T47D (cell line): ENCODE data around the gene OLFM1.

Experiments
- DNase-seq, 2 experiments: peaks; one replicate each; pipeline versions ENCODE4 v3.0.0 to v3.0.0-alpha.2; 2011 to 2012; ENCODE audit warnings: low read depth in 1 of 2, low spot score in 1 of 2
- JUND ChIP-seq: IDR thresholded peaks from 2 replicates; pipeline ENCODE4 v1.6.1; 2012; ENCODE audit warnings: low read depth
- in situ Hi-C: cut with HindIII; loops from 2 replicates; pipeline ENCODE4 v1.10.0; 2016; ENCODE audit warnings: low sequenced_read_pairs, low pct_unique_long_range_greater_than_20kb

OLFM1 gene

DNA sequence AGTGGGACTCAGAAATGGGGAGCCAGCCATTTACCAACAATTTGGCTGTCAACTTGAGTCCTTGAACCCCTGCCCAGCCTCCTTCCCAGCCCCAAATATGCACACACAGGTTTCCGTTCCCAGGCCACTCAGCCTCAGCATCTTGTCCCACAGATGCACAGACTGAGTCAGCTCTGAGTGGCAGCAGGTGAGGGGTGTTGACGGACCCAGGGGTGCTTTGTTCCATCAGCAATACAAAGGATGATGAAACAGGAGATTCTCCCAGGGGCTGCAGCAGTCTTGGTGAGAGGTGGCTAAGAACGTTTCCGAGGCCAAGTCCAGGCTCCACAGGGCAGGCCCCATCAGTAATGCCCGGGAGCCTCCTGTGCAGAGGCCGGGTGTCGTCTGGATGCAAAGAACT, 4.9 kb upstream of the OLFM1 start:
- in situ Hi-C loops: loop anchor here (25.0 kb wide), 1 partner anchor 330 kb away; no protein-coding TSS in a partner anchor
- no peak for DNase-seq
- TF ChIP-seq JUND: no peak

GRCh38 chr9:135083241-135083810, 4.1 kb upstream of the OLFM1 start:
- DNase-seq: no peak
- in situ Hi-C loops: loop anchor here (25.0 kb wide), 1 partner anchor 329 kb away; no protein-coding TSS in a partner anchor

GRCh38 chr9:135083831-135084230, 3.6 kb upstream of the OLFM1 start:
- no peak for TF ChIP-seq JUND
- DNase-seq: peak in 1 of 2 experiments; percentile 38
- in situ Hi-C loops: loop anchor here (25.0 kb wide), 1 partner anchor 328 kb away; no protein-coding TSS in a partner anchor

More at GRCh38 chr9:135083241-135083810, 4.1 kb upstream of the OLFM1 start:
- TF ChIP-seq JUND: no peak

DNA sequence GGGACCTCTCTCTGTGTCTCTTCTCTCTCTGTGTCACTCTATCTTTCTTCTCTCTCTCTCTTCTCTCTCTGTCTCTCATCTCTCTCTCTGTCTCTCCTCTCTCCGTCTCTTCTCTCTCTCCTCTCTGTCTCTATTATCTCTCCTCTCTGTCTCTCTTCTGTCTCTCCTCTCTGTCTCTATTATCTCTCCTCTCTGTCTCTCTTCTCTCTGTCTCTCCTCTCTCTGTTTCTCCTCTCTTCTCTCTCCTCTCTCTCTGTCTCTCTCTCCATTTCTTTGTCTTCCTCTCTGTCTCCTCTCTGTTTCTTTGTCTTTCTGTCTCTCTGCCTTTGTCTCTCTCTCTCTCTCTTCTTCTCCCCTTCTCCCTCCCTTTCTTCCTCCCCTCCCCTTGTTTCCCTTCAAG, 3.2 kb upstream of the OLFM1 start:
- in situ Hi-C loops: loop anchor here (25.0 kb wide), 1 partner anchor 328 kb away; no protein-coding TSS in a partner anchor
- no peak for DNase-seq
- TF ChIP-seq JUND: no peak

- TF ChIP-seq JUND: no peak
- DNase-seq: no peak
- in situ Hi-C loops: loop anchor here (25.0 kb wide), 1 partner anchor 327 kb away; no protein-coding TSS in a partner anchor
Observed at GRCh38 chr9:135084881-135085760, 2.3 kb upstream of the OLFM1 start.

- no peak for TF ChIP-seq JUND
- DNase-seq: peak; percentile 90 to 93
- in situ Hi-C loops: loop anchor here (25.0 kb wide), 1 partner anchor 326 kb away; no protein-coding TSS in a partner anchor
Observed at GRCh38 chr9:135085830-135086546, 1.5 kb upstream of the OLFM1 start.

GRCh38 chr9:135086597-135087488, 625 bp upstream of the OLFM1 start:
- TF ChIP-seq JUND: no peak
- no peak for DNase-seq
- in situ Hi-C loops: loop anchor here (25.0 kb wide), 1 partner anchor 325 kb away; no protein-coding TSS in a partner anchor

DNA sequence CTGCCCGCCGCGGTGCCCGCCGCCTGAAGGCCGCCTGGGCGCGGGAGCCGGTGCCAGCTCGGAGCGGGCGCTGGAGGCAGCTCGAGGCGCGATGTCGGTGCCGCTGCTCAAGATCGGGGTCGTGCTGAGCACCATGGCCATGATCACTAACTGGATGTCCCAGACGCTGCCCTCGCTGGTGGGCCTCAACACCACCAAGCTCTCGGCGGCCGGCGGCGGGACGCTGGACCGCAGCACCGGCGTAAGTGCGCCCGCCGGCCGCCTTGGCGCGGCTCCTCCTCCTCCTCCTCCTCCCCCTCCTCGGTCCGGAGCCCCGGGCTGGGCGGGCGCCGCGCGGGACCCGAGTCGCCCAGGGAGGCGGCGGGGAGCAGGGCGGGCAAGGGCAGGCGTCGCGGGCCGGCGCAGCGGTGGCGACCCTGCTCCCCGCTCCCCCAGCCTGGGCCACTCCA, 455 bp downstream of the OLFM1 start:
- no peak for TF ChIP-seq JUND
- DNase-seq: peak in 1 of 2 experiments; percentile 37
- in situ Hi-C loops: loop anchor here (25.0 kb wide), 1 partner anchor 324 kb away; no protein-coding TSS in a partner anchor

DNA sequence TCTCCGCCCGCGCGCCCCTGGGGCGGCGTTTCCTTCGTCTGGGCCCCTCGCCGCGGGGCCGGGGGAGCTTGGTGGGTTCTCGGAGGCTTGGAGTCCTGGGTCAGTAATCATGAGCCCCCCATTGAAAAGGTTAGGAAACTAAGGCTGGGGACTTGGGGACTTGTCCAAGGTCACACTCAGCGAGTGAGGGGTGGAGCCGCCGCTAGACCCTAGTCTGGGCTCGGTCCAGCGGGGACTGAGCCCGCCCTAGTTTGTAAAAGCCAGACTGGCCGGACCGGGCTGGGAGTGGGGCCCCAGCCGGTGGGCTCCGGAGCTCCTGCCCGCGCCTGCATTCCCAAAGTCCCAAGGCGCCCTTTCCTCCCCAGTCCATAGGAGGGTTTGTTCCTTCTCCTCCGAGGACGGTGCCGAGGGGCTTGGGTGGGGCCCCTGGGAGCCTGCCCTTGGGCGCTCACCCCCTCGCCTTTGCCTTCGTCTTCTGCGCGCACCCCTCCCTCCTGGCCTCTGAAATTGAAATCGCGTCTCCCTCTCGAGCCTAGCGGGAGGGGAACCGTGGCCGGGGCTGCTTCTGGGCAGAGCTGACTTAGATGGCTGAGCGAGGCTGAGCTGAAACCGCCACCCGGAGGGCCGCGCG, 995 bp downstream of the OLFM1 start:
- in situ Hi-C loops: loop anchor here (25.0 kb wide), 1 partner anchor 324 kb away; no protein-coding TSS in a partner anchor
- no peak for TF ChIP-seq JUND
- DNase-seq: no peak

- DNase-seq: peak in 1 of 2 experiments; percentile 41
- in situ Hi-C loops: loop anchor here (25.0 kb wide), 1 partner anchor 323 kb away; no protein-coding TSS in a partner anchor
- TF ChIP-seq JUND: no peak
Observed at GRCh38 chr9:135088979-135089847, 1.7 kb downstream of the OLFM1 start.
